Breast epithelium (tissue), 3 donors: ENCODE measurements around the gene SEMA4C.

Experiments used
- CTCF ChIP-seq, 3 donors: fragments of 450-650 bp; IDR thresholded peaks; one replicate each; pipeline ENCODE4 v1.5.1; 2016 to 2017; ENCODE audit warnings: antibody characterized with exemption in 3 of 3, mild to moderate bottlenecking in 3 of 3, moderate library complexity in 3 of 3
- POLR2A ChIP-seq: fragments of 450-650 bp; IDR thresholded peaks from one replicate; pipeline ENCODE4 v1.6.1; 2016; ENCODE audit warnings: antibody characterized with exemption, mild to moderate bottlenecking, moderate library complexity

GRCh38 chr2:96903318-96903717, 33.4 kb upstream of the SEMA4C start:
- TF ChIP-seq CTCF (IDR thresholded peaks at IDR 0.05) = no peak
- no peak for TF ChIP-seq POLR2A
